ENCODE measurements around the gene ATG13. TPM values are rescaled to one million over a fixed set of nuclear protein-coding genes. Genes with fewer than 3 reads are reported as not detected.

Gene ATG13
- total RNA-seq, 1 donor from 2014 or later: 57.7 TPM

- no peak for DNase-seq
These were observed 59.8 kb downstream of the ATG13 start for GRCh38 chr11:46677169-46677568.

DNA sequence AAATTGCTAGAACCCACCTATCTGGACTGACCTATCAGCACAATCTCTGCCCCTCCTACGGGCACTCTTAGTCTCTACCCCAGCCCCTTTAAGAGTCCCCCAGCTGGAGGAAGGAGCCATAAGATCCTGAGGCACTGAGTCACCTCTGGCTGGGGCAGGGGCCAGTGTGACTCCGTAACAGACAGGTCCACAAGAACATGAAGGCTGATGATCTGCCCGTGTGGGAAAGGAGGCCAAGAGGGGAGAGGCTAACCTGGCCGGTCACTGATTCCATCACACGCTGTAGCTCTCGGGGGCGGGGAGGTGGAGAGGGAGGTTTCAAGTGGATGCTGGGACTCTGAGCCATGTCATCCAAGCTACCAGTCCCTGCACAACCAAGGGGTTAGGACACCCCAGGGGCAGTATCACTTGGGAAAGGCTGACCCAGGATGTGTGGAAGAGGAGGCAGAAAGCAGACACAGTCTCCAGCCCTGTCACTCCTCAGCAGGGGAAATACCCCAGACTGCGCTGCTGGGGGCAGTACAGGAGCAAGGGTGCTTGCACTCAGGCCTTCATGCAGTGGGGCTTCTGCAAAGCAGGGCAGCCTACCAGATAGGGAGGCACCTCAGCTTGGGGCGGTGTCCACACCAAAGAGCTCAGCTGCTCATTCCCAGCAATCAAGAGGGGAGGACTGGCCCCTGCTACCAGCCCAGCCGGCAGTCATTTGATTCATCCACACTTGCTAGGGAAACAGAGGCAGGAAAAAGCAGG lies 60.8 kb downstream of the ATG13 start:
- no peak for DNase-seq

DNA sequence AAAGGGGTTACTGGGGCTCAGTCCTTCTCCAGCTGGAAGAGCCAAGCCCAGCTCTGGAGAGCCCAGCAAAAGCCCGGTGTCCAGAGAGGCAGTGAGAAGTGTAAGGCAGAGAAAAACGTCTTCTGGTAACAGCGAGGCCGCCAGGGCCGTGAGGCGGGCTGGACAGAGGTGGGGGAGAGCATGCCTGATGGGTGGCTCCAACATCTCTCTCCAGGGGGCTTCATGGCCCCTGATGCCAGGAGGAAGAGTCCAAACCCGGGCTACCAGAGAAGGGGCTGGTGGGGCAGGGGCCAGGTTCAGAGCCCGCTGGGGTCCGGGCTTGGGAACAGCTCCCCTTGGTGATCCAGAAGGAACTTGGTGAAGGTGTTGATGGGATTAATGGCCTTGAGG lies 61.4 kb downstream of the ATG13 start:
- DNase-seq: no peak

DNA sequence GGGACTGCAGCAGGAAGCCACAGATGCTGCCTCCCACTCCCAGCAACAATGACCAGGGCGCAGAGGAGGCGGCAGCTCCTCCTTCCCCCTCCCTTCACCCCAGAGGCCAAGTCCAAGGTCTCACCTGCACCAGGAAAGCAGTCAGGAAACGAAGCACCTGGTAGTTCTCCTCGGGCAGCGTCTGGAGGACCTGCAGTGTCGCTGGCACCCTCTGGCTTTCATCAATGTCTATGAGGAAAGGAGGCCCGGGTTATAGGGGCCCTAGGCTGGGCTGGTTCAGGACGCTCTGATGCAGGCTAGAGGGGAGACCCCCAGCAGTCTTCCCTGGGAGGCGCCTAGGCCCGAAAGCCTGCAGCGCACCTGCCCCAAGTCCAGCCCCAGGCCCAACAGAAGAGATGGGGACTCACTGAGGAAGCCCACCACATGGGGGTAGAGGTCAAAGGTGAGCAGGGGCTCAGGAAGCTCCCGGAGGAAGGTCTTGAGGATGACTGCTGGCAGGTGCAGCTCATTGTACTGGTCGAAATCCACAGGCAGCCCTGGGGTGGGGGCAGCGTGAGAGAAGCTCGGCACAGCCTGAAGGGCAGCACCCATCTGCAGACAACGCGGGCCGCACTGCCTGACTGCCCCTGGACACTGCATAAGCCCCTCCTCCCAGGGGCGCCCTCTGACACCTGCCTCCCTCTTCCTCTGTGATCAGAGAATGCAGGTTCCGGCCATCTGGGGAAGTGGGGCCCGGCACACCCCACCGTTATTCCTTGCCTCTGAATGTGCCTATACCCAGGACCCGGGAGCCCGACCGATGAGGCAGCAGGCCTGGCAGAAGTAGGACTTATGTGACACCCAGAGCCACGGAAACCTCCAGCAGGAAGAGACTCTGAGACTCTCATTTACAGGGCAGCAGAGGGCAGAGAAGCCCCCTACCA lies 62.1 kb downstream of the ATG13 start:
- DNase-seq: no peak

- DNase-seq: no peak
These were observed 62.9 kb downstream of the ATG13 start for GRCh38 chr11:46680164-46680760.

GRCh38 chr11:46680815-46681214 lies 63.5 kb downstream of the ATG13 start:
- DNase-seq: no peak

- DNase-seq: no peak
These were observed 64.5 kb downstream of the ATG13 start for GRCh38 chr11:46681814-46682213.

DNA sequence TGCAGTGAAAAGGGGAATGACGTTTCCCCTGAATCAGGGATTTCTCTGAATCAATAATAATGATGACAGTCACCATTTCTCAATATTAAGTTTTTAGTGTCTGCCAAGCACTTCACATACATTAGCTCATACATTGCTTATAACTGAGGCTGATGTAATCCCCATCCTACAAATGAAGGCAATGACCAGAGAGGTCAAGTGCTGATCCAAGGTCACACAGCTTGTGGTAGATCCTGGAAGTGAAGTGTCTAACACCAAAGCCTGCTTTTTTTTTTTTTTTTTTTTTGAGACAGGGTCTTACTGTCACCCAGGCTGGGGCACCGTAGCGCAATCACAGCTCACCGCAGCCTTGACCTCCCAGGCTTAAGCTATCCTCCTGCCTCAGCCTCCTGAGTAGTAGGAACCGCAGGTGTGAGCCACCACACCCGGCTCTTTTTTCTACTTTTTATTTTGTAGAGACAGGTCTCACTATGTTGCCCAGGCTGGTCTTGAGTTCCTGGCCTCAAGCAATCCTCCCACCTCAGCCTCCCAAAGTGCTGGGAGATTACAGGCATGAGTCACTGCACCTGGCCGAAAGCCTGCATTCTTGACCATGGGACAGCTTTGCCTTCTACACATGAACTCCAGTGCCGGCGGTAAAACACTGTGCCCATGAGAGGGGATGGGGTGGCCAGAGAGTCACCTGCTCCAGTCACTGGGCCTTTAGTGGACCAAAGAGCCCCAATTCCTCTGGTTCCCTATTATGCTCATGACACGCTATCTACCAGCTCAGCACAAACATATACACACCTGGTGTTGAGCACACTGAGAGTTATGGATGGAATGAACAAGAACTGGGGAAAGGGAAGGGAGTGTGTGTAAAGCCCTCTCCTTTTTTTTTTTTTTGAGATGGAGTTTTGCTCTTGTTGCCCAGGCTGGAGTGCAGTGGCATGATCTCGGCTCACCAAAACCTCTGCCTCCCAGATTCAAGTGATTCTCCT lies 65.7 kb downstream of the ATG13 start:
- DNase-seq: no peak

DNA sequence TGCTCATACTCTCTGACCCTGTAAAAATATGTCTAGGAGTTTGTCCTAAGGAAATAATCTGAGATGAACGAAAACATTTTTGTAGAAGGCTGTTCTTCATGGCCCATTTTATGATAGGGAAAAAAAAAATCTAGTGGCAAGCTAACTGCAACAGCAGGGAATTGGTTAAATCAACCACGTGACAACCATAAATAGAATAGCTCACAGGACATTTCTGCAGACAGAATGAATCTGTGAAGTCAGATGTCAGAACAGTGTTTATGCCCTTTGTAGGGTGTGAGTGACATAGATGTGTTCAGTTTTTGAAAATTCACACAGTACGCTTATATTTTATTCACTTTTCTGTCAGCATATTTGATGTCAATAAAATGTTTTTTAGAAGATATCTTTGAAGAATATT lies 67.0 kb downstream of the ATG13 start:
- DNase-seq: no peak

- peak; percentile 26 for DNase-seq
These were observed 69.8 kb downstream of the ATG13 start for GRCh38 chr11:46686886-46687795.

DNA sequence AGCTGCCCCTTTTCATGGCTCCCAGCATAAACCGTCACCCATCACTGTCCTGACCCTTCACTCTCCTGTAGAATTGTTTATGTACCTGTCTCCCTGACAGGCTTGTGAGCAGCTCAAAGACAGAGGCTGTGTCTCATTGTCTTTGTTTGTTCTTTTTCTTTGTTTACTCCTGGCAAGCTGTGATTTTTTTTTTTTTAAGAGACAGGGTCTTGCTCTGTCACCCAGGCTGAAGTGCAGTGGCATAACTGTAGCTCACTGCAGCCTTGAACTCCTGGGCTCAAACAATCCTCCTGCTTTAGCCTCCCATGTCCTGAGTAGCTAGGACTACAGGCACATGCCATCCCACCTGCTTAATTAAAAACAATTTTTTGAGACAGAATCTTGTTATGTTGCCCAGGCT lies 73.3 kb downstream of the ATG13 start:
- no peak for DNase-seq

DNA sequence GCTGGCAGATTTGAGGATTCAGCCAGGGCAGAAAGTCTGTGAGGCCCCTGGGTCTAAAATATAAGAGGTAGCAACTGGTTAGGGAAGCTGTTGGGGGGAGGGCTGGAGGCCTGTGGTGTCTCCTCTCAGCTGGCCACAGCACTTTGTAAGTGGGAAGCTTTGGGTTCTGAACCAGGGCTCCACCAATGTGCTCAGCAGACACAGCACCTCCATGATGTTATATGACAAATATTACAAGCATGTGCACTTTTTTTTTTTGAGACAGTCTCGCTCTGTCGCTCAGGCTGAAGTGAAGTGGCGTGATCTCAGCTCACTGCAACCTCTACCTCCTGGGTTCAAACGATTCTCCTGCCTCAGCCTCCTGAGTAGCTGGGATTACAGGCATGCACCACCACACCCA lies 75.1 kb downstream of the ATG13 start:
- DNase-seq: no peak

DNA sequence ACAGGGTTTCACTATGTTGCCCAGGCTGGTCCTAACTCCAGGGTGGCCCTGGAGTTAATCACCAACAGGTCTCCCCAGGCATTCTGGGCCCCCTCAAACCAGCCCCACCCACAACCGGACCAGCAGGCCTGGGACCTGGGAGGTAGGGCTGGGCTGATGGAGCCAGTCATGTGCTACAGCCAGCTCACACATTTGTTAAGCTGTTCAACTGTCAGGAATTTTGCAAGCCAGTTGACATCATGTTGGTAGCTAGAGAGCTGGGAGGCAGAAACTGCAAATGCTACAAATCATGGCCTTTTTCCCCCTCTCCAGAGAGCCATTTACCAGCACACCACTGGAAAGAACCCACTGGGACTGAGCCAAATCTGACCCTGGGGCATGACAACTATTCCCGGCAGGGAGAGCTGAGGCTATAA lies 76.3 kb downstream of the ATG13 start:
- no peak for DNase-seq

- DNase-seq: no peak
These were observed 76.7 kb downstream of the ATG13 start for GRCh38 chr11:46694072-46694471.

- no peak for DNase-seq
These were observed 77.3 kb downstream of the ATG13 start for GRCh38 chr11:46694607-46695006.

DNA sequence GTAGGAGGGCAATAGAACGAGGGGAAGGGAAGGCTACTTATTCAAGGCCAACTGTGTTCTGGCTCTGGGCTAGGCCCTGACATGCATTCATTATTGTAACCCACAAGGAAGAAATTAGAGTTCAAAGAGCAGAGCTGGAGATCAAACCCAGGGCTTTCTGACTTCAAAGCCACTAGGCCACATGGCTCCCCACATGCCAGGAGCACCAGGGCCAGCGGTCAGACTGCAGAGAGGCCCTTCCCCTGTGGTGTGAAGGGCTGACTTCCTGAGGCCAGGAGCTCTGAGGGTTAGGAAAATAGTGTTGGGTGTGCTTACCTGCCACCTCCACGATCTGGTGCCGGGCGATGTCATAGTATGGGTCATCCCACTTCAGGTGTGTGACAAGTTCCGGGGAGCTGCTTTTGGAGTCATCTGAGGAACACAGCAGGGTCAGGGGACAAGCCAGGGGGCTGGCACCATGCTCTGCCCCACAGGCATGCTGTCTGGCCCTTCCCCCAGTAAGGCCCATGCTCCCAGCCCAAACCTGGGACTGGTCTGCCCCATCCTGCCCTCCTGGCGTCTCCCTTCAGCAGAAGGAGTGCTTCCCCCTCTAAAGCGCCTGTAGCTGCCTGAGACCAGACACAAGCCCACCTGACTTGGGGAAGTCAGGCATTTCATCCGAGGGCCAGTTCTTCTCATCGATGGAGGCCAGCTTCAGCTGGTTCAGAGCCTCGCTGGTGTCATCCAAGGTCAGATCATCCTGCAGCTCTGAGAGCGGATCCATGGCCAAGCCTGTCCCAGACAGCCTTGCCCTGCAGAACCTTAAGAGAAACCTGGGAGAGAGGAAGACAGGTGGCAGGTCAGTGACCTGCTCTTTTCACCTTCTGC lies 78.2 kb downstream of the ATG13 start:
- no peak for DNase-seq

DNA sequence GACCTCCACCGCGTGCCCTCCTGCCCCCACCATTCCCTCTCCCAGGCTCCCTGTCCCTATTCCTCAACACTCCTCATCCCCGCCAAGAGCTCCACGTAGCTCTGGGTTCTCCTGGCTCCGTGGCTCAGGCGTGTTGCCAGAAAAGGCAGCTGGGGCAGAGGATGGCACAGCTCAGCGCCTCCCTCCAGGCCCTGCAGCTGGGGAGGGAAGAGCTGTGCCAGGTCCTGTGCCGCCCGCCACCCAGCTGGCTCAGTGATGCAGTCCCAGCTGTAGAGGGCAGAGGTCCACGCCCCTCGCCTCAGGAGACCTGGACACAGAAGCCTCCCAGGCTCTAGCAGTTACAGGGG lies 78.8 kb downstream of the ATG13 start:
- no peak for DNase-seq

DNA sequence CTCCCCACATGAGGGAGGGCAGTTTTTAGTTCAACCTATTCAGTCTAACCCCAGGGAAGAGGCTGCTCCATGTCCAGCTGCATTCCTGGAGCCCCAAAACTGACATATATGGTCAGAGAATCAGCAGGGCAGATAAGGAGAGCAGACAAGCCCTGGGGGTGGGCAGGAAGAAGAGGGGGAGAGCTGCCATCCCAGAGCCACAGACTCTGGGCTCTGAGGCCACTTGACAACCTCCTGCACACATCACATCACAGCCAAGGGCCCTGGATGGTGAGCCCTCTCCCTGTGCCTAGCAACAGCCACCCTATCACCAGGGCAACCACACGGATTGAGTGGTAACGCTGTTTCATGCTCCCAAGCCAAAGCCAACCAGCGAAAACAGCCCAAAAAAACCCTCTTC lies 80.0 kb downstream of the ATG13 start:
- DNase-seq: no peak

GRCh38 chr11:46697723-46698122 lies 80.4 kb downstream of the ATG13 start:
- no peak for DNase-seq

DNA sequence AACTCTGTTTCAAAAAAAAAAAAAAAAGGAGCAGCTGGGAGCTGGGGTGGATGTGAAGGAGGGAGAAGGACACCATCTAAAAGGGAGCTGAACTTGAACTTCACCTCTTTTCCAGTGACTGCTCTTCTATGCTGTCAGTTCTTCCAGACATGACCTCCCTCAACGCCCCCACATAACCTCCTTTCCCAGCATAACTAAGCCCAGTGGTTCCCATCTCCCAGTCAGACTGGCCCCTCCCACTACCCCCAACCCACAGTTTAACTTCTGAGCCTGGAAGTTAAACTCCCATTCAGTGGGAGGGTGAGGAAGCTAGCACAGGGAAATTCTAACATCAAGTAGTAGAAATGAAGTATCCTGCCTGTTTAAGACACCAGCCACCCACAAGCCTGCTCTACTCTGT lies 81.2 kb downstream of the ATG13 start:
- no peak for DNase-seq

Data from dermis blood vessel endothelial cell (primary cell).